NCI-H1092 treated with DMSO at 0.1 percent for 48 hours (cell line): ENCODE results near the gene MYOM1.
"Not testable (repeated sequence)": the region's sequence is repeated elsewhere in the genome, so short reads cannot be mapped to it uniquely, and the experiment has no call there.

Source experiments
- DNase-seq: peaks from one replicate; lab custom pipeline; 2025; lab: John Stamatoyannopoulos, UW

Gene MYOM1

GRCh38 chr18:3218819-3219218 is 949 bp downstream of the MYOM1 start:
- no peak for DNase-seq

- DNase-seq = no peak
Observed at GRCh38 chr18:3217948-3218647, 1.7 kb downstream of the MYOM1 start.

- no peak for DNase-seq
Observed at GRCh38 chr18:3216987-3217386, 2.8 kb downstream of the MYOM1 start.

GRCh38 chr18:3214855-3215637 is 4.7 kb downstream of the MYOM1 start:
- no peak for DNase-seq

GRCh38 chr18:3213300-3214059 is 6.3 kb downstream of the MYOM1 start:
- DNase-seq = no peak

GRCh38 chr18:3212657-3213056 is 7.1 kb downstream of the MYOM1 start:
- no peak for DNase-seq

GRCh38 chr18:3211236-3211992 is 8.4 kb downstream of the MYOM1 start:
- no peak for DNase-seq

- no peak for DNase-seq
Observed at GRCh38 chr18:3209859-3210569, 9.8 kb downstream of the MYOM1 start.

- DNase-seq = no peak
Observed at GRCh38 chr18:3207565-3207964, 12.2 kb downstream of the MYOM1 start.

GRCh38 chr18:3205239-3205638 is 14.5 kb downstream of the MYOM1 start:
- no peak for DNase-seq

GRCh38 chr18:3199942-3200645 is 19.7 kb downstream of the MYOM1 start:
- no peak for DNase-seq

GRCh38 chr18:3198260-3198860 is 21.4 kb downstream of the MYOM1 start:
- not testable (repeated sequence) for DNase-seq

GRCh38 chr18:3194947-3195612 is 24.7 kb downstream of the MYOM1 start:
- no peak for DNase-seq

- no peak for DNase-seq
Observed at GRCh38 chr18:3193331-3193730, 26.4 kb downstream of the MYOM1 start.

GRCh38 chr18:3192752-3193151 is 27.0 kb downstream of the MYOM1 start:
- no peak for DNase-seq

- no peak for DNase-seq
Observed at GRCh38 chr18:3192286-3192685, 27.5 kb downstream of the MYOM1 start.

- DNase-seq = no peak
Observed at GRCh38 chr18:3190610-3191009, 29.2 kb downstream of the MYOM1 start.

- no peak for DNase-seq
Observed at GRCh38 chr18:3189884-3190283, 29.9 kb downstream of the MYOM1 start.
